Measurements from ENCODE around the gene NLGN4Y. TPM values are rescaled to one million over a fixed set of nuclear protein-coding genes. Genes with fewer than 3 reads are reported as not detected.

The NLGN4Y gene
- total RNA-seq, 4 donors from 2014 or later, result 44.5 to 49.8 TPM; not detected in 2

- TF ChIP-seq POLR2A (IDR thresholded peaks at IDR 0.05) (no peak), CTCF (IDR thresholded peaks at IDR 0.05) (no peak)
- Histone ChIP-seq H3K27me3 (no peaks in the 10 kb centered on the region), H3K4me3 (replicated peaks in 1 of 3) (no peak overlapping the region), H3K36me3 (no peaks in the 10 kb centered on the region), H3K4me1 (no peaks in the 10 kb centered on the region), H3K27ac (no peak overlapping the region), H3K9me3 (no peaks in the 10 kb centered on the region)
- intact Hi-C loops (cut with DNase I), result no loop called here
- no peak for DNase-seq
Measured at GRCh38 chrY:14708158-14708557, 183.8 kb downstream of the NLGN4Y start.

GRCh38 chrY:14741596-14741995 is 217.3 kb downstream of the NLGN4Y start:
- DNase-seq, result no peak
- H3K36me3 ChIP-seq, result no peaks in the 10 kb centered on the region
- intact Hi-C loops (cut with DNase I), result no loop called here
- H3K4me1 ChIP-seq, result no peaks in the 10 kb centered on the region
- 75 to 84% methylated on average over 1 of the region's 1 CpG for WGBS, 2 donors
- TF ChIP-seq CTCF (IDR thresholded peaks at IDR 0.05) (no peak), POLR2A (IDR thresholded peaks at IDR 0.05) (no peak)
- no peak overlapping the region for H3K27ac ChIP-seq
- H3K9me3 ChIP-seq, result no peaks in the 10 kb centered on the region
- H3K27me3 ChIP-seq, result no peaks in the 10 kb centered on the region
- no peak overlapping the region for H3K4me3 ChIP-seq (replicated peaks in 1 of 3)

- no peak for DNase-seq
- no peak for TF ChIP-seq POLR2A (IDR thresholded peaks at IDR 0.05)
- TF ChIP-seq CTCF (IDR thresholded peaks at IDR 0.05), result no peak
- Histone ChIP-seq H3K27ac (no peak overlapping the region), H3K36me3 (no peaks in the 10 kb centered on the region), H3K27me3 (no peaks in the 10 kb centered on the region), H3K9me3 (no peaks in the 10 kb centered on the region), H3K4me3 (replicated peaks in 1 of 3) (no peak overlapping the region), H3K4me1 (no peaks in the 10 kb centered on the region)
- intact Hi-C loops (cut with DNase I), result no loop called here
- WGBS, 2 donors, result 83 to 85% methylated on average over 4 of the region's 4 CpGs
Measured at GRCh38 chrY:14748329-14748728, 224.0 kb downstream of the NLGN4Y start.

- TF ChIP-seq CTCF (IDR thresholded peaks at IDR 0.05), result no peak
- no peak for TF ChIP-seq POLR2A (IDR thresholded peaks at IDR 0.05)
- Histone ChIP-seq H3K27me3 (no peaks in the 10 kb centered on the region), H3K36me3 (no peaks in the 10 kb centered on the region), H3K9me3 (no peaks in the 10 kb centered on the region), H3K4me3 (replicated peaks in 1 of 3) (no peak overlapping the region), H3K27ac (no peak overlapping the region), H3K4me1 (no peaks in the 10 kb centered on the region)
- no peak for DNase-seq
- intact Hi-C loops (cut with DNase I), result no loop called here
Measured at GRCh38 chrY:14755571-14755970, 231.2 kb downstream of the NLGN4Y start.

GRCh38 chrY:14762903-14763302 is 238.6 kb downstream of the NLGN4Y start:
- Histone ChIP-seq H3K4me3 (replicated peaks in 1 of 3) (no peak overlapping the region), H3K9me3 (no peaks in the 10 kb centered on the region), H3K36me3 (no peaks in the 10 kb centered on the region), H3K4me1 (no peaks in the 10 kb centered on the region), H3K27ac (no peak overlapping the region), H3K27me3 (no peaks in the 10 kb centered on the region)
- DNase-seq, result no peak
- TF ChIP-seq POLR2A (IDR thresholded peaks at IDR 0.05) (no peak), CTCF (IDR thresholded peaks at IDR 0.05) (no peak)
- intact Hi-C loops (cut with DNase I), result no loop called here
- WGBS, 2 donors, result 79 to 96% methylated on average over 1 of the region's 1 CpG
